ENCODE results near the gene ELL2.

- TF ChIP-seq POLR2AphosphoS5 (IDR thresholded peaks at IDR 0.05) (peak in 1 of 3 donors; percentile 41), POLR2A (IDR thresholded peaks at IDR 0.05) (no peak)
- TF ChIP-seq, protein P1, sequence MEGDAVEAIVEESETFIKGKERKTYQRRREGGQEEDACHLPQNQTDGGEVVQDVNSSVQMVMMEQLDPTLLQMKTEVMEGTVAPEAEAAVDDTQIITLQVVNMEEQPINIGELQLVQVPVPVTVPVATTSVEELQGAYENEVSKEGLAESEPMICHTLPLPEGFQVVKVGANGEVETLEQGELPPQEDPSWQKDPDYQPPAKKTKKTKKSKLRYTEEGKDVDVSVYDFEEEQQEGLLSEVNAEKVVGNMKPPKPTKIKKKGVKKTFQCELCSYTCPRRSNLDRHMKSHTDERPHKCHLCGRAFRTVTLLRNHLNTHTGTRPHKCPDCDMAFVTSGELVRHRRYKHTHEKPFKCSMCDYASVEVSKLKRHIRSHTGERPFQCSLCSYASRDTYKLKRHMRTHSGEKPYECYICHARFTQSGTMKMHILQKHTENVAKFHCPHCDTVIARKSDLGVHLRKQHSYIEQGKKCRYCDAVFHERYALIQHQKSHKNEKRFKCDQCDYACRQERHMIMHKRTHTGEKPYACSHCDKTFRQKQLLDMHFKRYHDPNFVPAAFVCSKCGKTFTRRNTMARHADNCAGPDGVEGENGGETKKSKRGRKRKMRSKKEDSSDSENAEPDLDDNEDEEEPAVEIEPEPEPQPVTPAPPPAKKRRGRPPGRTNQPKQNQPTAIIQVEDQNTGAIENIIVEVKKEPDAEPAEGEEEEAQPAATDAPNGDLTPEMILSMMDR (IDR thresholded peaks at IDR 0.05 in 8 of 11, conservative IDR thresholded peaks at IDR 0.05 in 3 of 11) = no peak
Observed at GRCh38 chr5:95924720-95925377, 36.8 kb downstream of the ELL2 start.
